Medulla oblongata (tissue), 1 donor: Measurements from ENCODE around the gene MYF6.

Experiments
- DNase-seq: peaks from one replicate; pipeline ENCODE4 v3.0.0-alpha.2; 2015; ENCODE audit errors: extremely low spot score

Gene MYF6

GRCh38 chr12:80704420-80704819 is 3.0 kb upstream of the MYF6 start:
- DNase-seq, result no peak

DNA sequence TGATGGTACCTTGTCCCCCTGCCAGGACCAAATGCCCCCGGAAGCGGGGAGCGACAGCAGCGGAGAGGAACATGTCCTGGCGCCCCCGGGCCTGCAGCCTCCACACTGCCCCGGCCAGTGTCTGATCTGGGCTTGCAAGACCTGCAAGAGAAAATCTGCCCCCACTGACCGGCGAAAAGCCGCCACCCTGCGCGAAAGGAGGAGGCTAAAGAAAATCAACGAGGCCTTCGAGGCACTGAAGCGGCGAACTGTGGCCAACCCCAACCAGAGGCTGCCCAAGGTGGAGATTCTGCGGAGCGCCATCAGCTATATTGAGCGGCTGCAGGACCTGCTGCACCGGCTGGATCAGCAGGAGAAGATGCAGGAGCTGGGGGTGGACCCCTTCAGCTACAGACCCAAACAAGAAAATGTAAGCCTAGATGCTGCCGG is 410 bp downstream of the MYF6 start:
- no peak for DNase-seq

DNA sequence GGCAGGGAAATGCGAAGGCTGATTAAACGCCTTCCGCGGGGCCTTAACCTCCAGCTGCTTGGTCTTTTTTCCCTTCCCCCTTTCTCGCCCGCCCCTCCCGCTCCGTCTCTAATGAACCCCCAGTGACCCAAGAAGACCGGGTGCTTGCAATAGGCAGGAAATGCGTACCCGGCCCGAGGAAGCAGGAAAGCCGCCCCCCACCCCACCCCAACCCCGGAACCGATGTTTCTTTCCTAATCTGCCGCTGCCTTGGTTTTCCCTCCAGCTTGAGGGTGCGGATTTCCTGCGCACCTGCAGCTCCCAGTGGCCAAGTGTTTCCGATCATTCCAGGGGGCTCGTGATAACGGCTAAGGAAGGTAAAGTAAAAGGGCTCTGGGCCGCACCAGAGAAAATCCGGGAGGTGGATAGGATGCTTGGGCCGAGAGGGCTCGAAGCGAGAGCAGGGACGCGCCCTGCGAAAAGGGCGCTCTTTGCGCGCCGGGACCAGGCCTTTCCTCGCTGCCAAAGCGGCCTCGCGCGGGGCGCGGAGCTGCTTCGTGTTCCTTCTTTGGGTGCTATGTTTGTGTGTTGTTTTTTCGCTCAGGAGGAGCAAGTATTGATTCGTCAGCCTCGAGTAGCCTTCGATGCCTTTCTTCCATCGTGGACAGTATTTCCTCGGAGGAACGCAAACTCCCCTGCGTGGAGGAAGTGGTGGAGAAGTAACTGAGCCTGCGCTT is 983 bp downstream of the MYF6 start:
- no peak for DNase-seq

GRCh38 chr12:80708975-80709328 is 1.5 kb downstream of the MYF6 start:
- DNase-seq, result no peak

GRCh38 chr12:80709811-80710726 is 2.6 kb downstream of the MYF6 start:
- no peak for DNase-seq

- no peak for DNase-seq
These were observed 3.5 kb downstream of the MYF6 start for GRCh38 chr12:80710727-80711449.

DNA sequence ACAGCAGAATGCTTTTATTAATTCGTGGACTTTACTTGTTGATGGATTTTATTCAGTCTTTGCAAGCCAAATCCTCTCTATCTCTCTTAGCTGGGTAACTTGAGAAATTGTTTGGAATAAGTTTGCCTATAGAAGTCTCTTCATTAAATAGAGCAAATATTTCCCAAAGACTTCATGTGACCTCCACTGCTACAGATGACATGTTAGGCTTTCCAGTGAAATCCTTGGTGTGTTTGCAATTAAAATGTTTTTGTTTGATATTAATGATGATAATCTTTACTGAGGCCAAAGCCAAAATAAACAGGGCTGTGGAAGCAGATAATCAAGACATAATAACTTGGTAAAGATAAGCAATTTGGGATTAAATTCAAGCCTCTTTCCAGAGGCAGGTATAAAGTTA is 4.4 kb downstream of the MYF6 start:
- no peak for DNase-seq

DNA sequence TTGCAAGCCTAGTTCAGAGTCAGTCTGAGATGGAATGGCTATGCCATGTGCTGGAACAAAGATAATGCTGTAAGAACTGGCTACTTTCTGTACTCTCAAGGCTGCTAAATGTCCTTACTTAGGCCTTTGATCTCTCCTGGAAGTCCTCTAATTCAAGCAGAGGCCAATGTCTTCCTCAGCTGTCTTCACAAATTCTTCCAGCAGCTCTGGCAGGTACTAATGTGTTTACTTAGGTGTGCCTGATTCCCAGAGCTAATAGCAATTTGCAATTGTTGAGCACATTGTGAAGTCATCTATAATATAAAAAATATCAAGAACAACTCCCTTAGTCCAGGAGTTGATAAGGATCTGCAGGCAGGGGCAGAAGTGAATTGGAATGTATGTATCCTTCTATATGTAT is 5.4 kb downstream of the MYF6 start:
- DNase-seq, result no peak

GRCh38 chr12:80713419-80713818 is 6.0 kb downstream of the MYF6 start:
- DNase-seq, result no peak

- no peak for DNase-seq
These were observed 6.6 kb downstream of the MYF6 start for GRCh38 chr12:80714055-80714454.

DNA sequence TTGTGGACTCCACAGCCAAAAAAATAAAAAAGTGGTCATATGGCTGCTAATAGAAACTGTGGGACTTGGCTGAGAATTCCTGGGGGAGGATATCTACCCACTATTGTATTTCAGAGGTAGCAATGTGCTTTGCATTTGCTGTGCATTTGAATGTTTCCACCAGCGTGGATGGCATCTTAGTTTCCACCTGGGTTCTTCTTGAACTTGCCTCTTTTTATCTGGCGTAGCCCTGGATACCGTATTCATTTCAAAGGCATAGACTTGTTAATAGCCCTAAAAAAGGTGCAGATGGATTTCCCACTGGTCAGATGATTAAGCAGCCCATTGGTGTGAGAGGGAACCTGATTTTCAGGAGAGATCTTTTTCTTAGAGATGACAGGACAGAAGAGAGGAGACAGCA is 7.4 kb downstream of the MYF6 start:
- DNase-seq, result no peak

DNA sequence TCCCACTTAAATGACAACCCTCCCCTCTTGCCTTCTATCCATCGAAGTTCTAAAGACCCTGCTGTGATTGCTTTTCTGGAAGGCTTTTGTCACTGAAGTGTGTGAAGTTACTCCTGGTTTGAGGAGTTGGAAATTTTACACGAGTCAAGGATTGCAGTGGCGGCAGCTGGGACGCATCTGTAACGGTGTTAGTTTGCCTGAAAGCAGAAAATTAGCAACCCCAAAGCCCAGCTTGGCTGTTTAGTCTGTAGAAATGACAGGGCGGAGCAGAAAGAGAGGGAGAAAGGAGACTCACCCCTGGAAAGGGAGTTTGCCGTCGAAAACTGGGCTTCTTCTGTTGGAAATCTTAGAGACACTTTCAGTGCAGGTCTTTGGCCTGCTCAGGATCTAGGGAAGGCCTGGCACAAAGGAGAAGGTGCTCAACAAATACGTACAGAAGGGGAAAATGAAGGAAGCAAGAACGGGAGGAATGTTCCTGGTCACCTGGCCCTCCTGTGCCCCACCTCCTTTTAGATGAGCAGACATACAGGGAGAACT is 8.3 kb downstream of the MYF6 start:
- no peak for DNase-seq

DNA sequence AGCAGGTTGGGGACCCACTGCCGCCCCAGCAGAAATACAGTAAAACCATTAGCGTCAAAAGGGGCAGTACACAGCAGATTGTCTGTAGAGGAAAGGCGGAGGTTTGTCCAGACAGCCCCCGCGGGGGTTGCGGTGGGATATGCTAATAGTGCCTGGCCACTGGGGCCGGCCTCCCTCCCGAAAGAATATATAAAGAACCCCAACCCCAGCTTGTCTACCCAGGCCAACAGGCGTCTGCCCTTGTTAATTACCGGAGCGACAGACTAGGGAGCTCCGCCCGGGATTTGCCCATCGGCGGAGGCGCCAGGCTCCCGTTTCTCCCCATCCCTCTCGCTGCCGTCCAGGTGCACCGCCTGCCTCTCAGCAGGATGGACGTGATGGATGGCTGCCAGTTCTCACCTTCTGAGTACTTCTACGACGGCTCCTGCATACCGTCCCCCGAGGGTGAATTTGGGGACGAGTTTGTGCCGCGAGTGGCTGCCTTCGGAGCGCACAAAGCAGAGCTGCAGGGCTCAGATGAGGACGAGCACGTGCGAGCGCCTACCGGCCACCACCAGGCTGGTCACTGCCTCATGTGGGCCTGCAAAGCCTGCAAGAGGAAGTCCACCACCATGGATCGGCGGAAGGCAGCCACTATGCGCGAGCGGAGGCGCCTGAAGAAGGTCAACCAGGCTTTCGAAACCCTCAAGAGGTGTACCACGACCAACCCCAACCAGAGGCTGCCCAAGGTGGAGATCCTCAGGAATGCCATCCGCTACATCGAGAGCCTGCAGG is 9.4 kb downstream of the MYF6 start, which contains the start of gene MYF5:
Gene MYF5, plus strand, starts transcription at position 217 of the 774 bp plus-strand sequence. Its CDS starts 152 bp downstream, at position 369.
- DNase-seq, result no peak

DNA sequence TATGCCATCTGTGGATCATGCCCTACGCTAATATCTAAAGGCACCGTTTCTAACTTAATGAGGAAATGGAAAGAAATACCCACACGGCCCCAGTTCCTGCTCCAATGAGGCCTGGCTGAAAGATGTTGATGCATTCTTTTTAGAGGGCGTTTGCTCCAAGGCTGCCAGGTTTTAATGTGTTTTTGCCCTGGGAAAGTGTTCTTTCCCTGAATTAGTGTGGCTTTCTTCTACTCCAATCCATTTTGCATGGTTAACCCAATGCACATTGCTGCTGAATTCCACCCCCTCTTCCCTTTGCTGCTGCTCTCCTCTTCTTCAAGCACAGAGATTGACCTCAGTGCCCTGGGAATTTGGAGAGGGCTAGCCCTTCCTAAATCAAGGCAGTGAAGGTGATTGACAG is 10.4 kb downstream of the MYF6 start:
- no peak for DNase-seq

DNA sequence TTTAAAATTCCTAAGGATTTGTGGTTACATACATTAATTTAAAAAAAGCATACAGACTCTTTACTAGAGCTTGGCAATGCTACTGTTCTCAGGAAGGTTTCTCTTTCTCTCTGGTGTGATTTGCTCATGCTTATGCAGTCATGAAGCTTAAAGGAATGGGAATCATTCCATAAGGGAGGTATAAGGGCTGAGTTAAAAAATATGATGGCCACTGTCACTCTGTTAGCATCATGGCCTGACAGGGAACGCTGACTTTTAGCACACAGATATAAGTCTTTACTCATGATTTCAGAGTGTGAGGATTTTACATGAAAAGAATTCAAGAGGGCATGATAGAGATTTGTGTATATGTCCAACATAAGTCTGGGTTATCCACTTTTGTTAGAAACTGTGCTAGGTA is 13.1 kb downstream of the MYF6 start:
- no peak for DNase-seq

DNA sequence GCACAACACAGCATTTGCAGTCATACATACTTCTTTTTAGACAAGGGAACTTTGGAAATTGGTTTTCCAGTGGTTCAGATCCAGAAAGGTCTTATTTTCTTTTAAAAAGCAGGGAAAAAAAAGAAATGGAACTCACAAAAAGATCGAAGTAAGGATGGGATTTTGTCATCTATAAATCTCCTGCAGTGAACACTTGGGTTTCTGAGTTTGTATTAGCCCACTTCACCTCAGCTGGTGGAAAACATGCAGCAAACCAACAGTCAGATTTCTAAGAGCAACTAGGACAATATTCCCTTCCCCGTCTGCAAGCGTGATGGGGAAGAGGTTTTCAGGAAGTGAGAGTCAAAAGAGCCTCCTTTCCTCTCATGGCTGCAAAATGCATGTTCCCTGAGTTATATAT is 13.9 kb downstream of the MYF6 start:
- no peak for DNase-seq

GRCh38 chr12:80745851-80746505 is 38.5 kb downstream of the MYF6 start:
- no peak for DNase-seq

- no peak for DNase-seq
These were observed 40.4 kb downstream of the MYF6 start for GRCh38 chr12:80747800-80748199.

GRCh38 chr12:80749456-80749855 is 42.0 kb downstream of the MYF6 start:
- DNase-seq, result no peak

DNA sequence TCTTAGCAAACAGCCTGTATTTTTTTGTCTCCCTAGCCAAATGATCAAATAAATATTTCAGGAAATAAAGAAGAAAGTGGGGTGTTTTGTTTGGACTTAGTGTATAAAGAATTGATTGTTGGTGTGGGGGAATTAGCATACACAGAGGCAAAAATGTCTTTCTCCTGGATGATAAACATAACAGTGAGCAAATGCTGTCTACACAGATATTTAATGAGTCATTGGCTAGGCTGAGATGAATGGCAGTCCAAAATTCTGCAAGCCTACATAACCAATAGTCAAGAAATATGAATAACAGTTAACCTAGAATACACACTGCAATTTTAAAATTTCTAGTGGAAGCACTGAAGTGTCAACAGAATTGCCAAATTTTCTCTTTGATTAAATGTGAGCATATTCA is 45.0 kb downstream of the MYF6 start:
- no peak for DNase-seq

GRCh38 chr12:80754274-80754673 is 46.8 kb downstream of the MYF6 start:
- no peak for DNase-seq
